GM19463 (cell line): Measurements from ENCODE around the gene KCNG2.

ENCODE experiments used
- ATAC-seq: cut with Tn5 transposase; IDR thresholded peaks from one replicate; pipeline ENCODE4 v1.9.1; 2021; ENCODE audit warnings: mild to moderate bottlenecking, moderate library complexity; ENCODE audit not compliant: unreplicated experiment

KCNG2 gene

DNA sequence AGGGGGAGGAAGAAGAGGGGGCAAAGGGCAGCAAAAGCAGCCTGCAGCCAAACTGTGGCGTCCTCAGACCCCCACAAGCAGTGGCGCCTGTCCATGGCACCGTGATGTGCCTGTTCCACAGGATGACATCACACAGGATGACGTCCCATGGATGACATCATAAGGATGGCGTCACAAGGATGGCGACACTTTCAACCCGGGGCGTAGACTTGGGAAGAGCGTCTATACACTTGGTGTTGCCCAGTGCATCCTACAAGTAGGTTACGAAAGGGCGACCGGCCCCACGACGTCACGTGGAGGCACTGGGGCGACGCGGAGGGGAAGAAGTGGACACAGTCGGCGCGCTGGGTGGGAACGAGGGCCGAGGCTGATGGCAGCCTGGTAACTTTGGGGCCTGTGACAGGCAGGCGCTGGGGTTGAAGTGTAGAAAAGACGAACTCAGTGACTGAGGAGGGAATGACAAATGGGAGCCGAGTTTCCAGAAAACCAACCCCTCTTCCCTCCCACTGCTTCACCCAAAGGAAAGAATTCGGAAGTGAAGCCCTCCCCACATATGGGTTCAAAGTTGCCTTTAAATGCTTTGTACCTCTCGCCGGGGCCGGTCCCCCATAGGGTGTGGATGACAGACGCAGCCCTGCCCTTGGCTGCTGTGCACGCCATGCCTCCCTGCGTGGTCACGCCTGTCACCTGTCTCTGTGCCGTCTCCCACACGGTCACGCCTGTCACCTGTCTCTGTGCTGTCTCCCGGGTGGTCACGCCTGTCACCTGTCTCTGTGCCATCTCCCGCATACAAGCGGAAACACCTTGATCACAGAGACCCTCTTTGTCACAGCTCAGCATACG is 13.4 kb upstream of the KCNG2 start:
- no peak for ATAC-seq

DNA sequence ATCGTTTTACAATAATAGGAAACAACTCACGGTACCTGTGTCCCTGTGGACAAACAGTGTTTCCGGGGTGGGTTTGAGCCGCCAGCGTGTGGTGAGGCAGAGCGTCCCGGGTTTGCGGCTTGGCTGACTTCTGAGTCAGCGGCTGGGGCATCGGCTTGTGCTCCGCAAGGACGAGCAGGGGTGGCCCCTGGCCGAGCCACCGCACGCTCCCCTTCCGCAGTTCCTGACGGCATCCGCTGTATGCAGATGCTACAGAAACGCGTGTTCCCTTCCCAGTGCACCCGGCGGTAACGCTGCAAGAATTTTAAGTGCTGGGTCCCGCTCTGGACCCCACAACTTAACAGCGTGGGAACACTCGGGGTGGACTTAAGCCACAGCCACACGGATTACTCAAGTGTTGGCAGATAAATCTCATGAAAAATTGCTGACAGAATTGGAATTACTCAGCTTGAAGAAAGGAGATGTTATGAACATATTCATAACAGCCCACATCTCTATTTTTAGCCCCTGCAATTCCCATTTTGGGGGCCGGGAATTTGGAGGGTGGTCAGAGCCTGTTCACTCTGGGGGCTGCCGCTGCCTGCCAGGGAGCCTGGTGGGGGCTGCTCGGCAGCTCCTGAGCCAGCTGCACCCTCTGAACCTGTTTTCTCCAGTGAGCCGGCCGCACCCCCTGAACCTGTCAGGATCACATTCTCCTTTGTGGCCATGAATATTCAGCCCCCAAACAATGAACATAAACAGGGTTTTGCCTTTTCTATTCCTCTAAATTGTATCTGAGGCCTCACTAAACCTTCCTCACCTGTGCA is 12.6 kb upstream of the KCNG2 start:
- ATAC-seq: no peak

DNA sequence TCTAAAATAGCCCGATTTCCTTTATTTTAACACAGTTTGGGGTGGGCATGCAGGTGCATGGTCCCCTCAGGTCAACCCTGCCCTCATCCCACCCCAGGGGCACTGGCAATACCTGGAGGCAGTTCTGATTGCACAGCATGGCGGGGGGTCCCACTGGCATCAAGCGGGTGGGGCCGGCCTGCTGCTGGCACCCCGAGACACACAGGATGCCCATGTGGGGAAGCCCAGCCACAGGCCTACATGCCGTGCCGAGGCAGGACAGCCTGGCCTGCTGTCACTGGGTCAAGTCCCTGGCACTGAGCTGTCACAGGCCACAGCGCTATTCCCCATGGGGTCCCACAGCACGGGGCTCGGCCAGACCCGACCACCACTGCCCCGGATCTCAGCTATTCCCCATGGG is 11.9 kb upstream of the KCNG2 start:
- no peak for ATAC-seq

DNA sequence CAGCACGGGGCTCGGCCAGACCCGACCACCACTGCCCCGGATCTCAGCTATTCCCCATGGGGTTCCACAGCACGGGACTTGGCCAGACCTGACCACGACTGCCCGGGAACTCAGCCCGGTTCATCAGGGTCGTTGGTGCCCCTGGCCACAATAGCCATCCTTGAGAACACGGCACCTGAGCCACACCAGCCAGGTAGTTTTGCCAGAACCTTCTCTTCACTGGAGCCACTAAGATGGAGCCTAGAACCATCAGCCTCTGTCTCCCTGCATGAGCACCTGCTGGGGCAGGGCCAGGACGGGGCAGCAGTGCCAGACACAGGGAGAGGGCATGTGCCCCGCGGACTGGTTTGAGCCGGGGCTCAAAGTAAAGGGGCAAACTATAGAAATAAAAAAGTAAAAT is 11.4 kb upstream of the KCNG2 start:
- no peak for ATAC-seq

DNA sequence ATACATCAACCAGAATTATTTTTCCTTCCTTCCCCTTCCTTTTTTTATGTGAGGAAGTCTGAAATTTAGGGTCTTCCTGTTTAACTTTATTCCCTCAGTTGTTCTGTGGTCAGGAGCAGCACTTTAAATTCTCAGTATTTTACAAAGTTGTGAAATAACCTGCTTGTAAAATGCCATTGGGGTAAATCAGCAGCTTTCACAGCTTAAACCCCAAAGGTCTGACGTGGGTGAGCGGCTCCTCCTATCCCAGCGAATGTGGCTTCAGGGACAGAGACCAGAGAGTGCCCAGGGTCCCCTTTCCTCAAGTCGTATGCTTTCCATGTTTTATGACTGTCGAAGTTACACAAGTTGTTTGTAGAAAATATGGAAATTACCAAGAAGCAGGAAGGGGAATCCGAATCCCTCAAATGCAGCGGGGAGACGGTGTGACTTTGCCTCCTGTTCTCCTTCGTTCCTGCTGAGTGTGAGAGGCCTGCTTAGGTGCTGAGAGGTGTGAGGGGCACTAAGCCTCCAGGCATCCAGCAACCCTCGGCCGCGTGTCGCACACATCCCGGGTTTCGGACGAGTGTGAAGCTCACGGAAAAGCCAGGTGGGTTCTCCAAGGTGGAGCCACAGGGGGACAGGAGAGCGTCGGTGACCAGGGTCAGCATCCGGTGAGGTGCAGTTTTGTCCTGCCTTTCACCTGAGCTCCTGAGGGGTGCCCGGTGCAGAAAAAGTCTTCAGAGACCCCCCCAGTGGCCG is 10.8 kb upstream of the KCNG2 start:
- no peak for ATAC-seq

DNA sequence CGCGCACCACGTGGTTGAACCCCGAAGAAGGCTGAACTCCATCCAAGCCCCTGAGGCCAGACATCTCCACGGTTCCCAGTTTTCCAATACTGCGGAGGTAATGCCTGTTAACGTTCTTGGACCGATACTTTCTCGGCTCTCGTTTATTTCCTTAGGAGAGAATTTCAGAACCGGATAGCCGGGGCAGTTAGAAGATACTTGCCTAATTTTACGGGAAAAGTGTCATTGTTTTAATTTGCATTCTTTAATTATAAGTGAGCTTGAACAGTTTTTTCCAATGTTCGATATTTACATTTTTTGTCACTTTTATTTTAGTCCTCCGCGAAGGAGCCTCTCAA is 10.2 kb upstream of the KCNG2 start:
- ATAC-seq: no peak

DNA sequence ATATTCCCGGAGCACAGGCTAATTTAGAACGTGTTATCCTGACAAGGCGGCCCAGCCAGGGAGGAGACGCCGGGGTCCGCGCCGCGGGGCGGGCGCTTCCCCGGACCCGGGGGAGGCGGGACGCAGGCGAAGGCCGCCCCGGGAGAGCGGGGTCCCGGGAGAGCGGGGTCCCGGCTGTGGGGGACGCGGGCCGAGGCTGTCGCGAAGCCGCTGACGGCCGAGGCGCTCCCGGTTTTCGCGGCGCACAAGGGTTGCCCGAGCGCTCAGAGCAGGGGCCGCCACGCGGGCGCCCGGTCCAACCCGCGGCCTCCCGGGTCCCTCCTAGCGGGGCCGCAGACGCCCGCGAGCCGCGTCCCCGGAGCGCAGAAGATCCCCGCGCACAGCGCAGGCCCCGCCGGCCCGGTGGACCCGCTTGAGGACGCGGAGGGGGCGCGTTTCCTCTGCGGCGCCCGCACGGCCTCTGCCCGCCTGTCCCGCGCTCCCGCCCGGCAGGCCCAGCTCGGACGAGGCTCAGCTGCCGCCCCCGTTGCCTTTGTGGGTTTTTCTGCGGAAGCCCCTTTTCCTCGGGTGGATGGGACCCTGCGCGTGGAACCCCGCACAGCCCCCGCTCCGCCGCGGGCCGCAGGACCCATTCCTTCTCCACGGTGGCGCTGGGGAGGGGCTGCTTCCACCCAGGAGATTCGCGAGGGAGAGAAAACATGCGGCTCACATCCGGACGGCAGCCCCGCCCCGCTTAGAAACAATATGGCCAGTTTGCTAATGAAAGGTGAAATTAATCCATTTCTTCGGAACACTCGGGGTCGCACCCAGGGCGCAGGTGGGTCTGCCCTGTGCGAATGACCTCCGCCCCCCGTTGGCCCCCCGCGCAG is 9.6 kb upstream of the KCNG2 start:
- ATAC-seq: no peak

DNA sequence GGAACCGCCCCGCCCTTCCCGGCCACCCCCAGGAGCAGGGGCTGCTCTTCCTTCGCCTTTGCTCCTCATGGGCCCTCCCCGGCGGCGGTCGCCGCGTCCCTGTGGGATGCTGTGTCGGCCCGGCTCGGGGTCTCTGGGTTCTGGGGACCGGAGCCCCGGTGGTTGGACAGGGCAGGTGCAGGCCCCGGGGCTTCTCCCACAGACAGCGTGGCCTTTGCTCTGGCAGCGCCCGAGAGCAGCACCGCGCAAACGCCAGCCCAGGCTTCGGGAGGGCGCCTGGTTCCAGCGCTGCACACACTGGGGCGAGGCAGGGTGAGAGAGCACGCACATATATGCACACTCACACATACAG is 9.0 kb upstream of the KCNG2 start:
- ATAC-seq: no peak

DNA sequence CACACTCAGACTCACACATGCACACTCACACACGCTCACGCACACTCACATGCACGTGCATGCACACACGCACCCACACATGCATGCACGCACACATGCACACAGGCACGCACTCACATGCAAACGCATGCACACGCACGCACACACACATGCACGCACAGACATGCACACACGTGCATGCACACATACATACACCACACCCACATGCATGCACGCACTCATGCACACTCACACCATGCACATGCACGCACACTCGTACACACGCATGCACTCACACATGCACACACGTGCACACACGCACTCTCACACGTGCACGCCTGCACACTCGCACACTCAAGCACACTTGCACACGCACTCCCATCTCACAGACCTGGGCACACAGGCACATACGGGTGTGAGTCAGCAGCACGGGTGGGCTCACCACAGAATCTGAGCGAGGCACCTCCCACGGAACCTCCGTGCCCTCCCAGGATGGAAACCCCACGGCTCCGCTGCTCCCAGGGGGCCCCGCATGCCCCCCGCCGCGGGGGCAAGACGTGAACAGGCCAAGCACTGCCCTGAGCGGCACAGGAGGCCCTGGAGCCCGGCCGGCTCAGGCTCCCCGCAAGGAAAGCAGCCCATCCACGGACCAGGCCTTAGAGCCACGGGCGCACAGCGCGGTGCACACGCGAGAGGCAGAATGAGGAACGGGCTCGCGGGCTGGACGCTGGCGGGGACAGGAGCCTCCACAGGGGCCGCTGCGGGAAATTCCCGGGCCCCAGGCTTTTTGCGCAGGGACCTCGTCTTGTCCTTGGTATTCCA is 8.4 kb upstream of the KCNG2 start:
- no peak for ATAC-seq

DNA sequence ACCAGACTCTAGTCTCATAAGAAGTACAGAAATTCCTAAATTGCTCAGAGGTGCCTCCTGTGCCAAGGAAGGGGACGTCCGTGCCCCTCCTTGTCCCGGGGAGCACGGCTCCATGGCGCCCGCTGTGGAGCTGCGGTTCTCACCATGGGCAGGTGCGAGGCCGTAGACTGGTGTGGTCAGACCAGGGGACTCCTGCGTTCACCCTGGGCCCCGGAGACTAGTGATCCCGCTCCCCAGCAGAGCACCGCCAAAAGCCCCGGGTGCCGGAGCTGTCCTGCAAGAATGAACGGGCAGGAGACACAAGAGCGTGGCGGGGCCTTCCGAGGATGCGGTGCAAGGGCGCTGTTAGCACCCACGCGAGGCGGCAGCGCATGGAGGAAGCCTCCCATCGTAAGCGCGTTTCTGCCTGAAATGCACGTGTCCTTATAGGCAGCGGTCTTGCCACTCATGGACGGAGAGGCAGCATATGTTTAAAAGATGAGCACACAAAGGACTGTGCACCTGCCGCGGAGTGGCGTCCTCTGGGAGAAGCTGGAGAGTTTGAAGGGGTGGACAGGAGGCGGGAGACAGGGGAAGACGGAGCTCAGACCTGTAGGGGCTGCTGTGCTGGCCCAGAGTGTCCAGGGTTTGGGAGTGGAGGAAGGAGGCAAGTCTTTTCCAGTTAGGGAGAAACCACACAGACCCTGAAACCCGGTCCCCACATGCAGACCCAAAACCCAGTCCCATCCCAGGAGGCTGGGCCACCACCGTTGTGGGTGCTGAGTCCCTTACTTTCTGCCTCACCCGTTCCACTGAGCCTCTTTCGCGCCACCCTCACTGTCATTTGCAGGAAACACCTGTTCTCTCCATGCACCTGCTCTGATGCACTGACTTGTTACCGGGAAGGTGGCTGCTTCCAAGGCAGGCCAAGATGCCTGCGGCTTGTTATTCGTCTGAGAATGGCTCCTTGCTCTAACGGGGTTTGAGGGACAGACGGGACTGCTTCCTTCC is 7.5 kb upstream of the KCNG2 start:
- ATAC-seq: no peak

DNA sequence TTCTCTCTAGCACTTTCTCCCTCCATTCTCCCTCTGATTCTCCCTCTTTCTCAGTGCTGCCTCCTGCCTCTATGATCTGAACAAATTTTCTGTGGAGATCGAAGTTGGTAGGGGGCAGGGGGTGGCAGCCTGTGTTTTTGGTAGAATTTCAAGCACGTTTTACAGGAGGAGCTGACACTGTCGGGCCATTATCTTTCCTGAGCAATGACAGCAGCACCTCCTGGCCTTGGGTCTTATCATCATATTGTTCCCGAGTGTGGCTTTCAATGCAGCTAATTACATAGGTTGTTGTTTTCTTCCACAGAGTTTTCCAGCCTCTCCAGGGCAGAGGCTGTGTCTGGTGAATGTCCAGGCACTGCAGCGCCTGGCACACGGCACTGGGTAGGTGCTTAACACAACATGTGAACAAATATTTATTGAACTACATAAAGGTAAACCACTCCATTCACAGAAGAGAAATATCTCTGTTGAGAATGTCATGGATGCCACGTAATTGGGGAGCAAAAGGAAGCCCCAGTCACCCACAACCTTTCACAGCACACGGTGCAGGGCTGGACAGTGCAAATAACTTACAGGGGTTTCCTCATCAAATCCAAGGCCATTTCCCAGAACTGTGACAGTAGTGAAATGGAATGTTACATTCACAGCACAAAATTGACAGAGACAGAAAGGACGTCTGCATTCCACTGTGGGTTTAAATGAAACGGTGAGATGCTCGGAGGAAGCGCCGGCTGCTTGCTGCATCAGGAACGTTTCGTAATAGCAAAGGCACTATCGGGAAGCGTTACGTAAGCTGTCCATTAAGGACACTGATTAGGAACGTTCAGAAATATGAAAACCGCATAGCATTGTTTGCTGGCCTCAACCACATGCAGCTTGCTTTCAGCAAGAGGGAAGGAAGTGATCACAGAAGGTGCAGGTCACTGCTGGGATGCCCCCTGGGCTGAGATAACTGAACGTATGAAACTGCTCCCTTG is 6.5 kb upstream of the KCNG2 start:
- no peak for ATAC-seq

DNA sequence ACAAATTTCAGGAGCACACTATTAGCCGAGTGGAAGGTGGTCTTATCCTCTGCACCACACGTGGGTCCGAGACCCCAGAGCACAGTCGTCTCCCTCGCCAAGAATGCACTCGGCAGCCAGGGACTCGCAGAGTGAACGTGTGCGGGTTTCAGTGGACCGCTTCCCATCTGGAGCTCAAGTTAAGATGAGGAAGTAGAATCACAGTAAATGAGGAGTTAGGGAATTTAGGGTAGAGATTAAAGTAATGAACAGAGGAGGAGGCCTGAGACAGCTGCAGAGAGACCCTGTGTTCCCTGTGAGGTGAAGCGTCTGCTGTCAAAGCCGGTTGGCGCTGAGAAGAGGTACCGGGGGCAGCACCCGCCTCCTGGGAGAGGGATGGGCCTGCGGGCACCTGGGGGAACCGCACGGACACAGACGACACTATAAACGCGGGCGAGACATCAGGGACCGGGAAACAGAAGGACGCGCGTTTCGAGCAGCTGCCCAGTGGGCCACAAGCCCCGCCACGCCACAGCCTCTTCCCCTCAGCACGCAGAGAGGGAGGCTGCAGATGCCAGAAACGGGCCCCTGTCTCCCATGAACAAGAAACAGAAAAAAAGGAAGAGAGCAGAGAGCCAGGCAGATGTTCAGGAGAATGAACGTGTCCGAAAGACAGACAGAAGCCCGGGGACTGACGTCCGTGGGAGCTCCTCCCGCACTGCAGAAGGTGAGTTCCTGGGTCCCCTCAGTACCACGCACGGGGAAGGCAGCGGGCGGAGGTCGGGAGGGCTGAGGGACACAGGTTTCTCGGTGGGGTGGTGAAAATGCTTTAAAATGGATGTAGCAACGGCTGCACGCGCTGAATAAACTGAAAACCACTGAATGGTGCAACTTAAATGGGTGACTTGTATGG is 5.4 kb upstream of the KCNG2 start:
- ATAC-seq: no peak

DNA sequence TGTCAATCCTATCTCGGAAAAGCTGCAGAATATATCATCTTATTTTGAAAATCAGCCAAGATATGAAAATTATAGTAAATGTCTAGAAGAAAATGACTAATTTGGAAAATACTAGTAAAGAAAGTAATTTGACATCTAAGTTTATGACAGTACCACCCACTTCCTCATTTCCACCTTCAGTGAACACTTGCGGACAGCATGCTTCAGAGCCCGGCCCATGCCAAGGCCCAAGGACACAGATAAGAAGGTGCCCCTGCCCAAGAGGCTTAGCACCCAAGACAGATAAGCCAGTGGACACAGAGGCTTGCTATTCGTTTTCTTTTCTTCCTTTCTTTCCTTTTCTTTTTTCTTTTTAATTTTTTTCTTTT is 4.8 kb upstream of the KCNG2 start:
- ATAC-seq: no peak

DNA sequence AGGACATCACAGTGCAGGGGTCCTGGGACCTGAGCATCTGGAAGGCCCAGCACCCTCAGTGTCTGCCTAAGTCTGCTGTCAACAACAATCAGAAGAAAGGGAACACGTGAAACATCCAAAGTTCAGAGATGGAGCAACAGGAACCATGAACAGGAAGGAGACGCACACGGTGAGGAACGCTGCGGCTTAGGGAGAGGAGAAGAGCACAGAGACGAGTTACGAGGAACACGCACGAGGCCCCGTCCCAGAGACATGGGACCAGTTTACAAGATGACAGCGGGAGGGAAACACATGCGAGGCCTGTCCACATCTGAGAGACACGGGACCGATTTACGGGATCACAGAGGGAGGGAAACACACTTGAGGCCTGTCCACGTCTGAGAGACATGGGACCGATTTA is 2.9 kb upstream of the KCNG2 start:
- no peak for ATAC-seq

DNA sequence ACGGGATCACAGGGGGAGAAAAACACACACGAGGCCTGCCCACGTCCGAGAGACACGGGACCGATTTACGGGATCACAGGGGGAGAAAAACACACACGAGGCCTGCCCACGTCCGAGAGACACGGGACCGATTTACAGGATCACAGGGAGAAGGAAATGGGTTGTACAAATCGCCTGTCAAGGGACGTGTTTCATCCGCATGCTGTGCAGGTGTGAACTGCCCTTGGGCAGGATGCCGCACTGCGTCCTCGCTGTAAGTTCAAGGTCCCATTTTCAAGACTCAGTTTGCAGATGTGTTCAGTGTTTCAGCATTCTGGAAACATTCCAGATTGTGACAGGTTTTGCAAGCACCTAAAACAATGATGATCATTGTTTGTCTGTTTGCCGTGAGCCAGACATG is 2.3 kb upstream of the KCNG2 start:
- no peak for ATAC-seq

DNA sequence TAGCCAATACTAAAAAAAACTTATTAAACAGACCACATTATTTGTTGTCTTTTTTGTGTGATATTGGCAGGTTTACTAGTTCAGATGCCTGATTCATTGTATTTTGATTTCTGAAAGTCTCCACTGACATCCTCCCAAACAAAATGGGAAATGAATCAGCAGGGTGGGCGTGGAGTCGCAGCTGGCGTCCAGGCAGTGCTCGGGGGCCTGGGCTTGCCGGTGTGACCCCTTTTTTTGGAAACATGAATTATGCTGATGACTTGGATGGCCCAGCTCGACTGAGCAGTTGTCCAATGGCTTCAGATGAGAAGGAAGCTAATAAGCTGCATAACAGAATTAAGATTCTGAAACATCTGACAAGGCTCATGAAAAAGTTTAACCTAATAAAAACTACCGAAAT is 1.7 kb upstream of the KCNG2 start:
- no peak for ATAC-seq
